HCT116 (cell line): ENCODE results near the gene NMNAT3.

Source experiments
- CEBPB ChIP-seq: IDR thresholded peaks from 2 replicates; pipeline ENCODE4 v1.6.1; 2012; ENCODE audit warnings: low read depth
- ELF1 ChIP-seq: IDR thresholded peaks from 2 replicates; pipeline ENCODE4 v1.6.1; 2012; ENCODE audit warnings: low read depth, borderline replicate concordance
- EZH2 ChIP-seq: fragments of 200-600 bp; sonication (generic); IDR thresholded peaks from 2 replicates; pipeline ENCODE4 v1.6.1; 2017; ENCODE audit warnings: antibody characterized with exemption, mixed run types
- FOSL1 ChIP-seq: IDR thresholded peaks from 2 replicates; pipeline ENCODE4 v1.6.1; 2012; ENCODE audit warnings: low read depth
- POLR2A ChIP-seq: IDR thresholded peaks from 2 replicates; pipeline ENCODE4 v1.7.0; 2011; ENCODE audit warnings: borderline replicate concordance; ENCODE audit not compliant: insufficient read depth, insufficient read length; ENCODE audit errors: extremely low read depth
- POLR2AphosphoS5 ChIP-seq: IDR thresholded peaks from 2 replicates; pipeline ENCODE4 v1.6.1; 2011; ENCODE audit warnings: mild to moderate bottlenecking, low read depth, low read length, moderate library complexity
- RAD21 ChIP-seq: IDR thresholded peaks from 2 replicates; pipeline ENCODE4 v1.6.1; 2012; ENCODE audit warnings: low read depth, mild to moderate bottlenecking
- SIN3A ChIP-seq: IDR thresholded peaks from 2 replicates; pipeline ENCODE4 v1.6.1; 2012; ENCODE audit warnings: low read depth
- SP1 ChIP-seq: IDR thresholded peaks from 2 replicates; pipeline ENCODE4 v1.6.1; 2012; ENCODE audit warnings: low read depth
- TCF7L2 ChIP-seq: IDR thresholded peaks from 2 replicates; pipeline ENCODE4 v1.7.0; 2011; ENCODE audit warnings: borderline replicate concordance, inconsistent platforms; ENCODE audit not compliant: insufficient read depth, insufficient read length; ENCODE audit errors: extremely low read depth
- TF ChIP-seq, protein P1 (sequence below): IDR thresholded peaks from 2 replicates; pipeline ENCODE4 v1.6.1; 2012; ENCODE audit warnings: low read depth
- TF ChIP-seq, protein P2 (sequence below), 3 experiments: fragments of 200-600 bp in 1 of 3; sonication (generic) in 1 of 3; IDR thresholded peaks in 2 of 3; conservative IDR thresholded peaks in 1 of 3; 2 replicates each; pipeline ENCODE4 v1.5.1; 2012 to 2017; ENCODE audit warnings: low read depth in 2 of 3, low read length in 2 of 3, antibody characterized with exemption in 1 of 3, borderline replicate concordance in 1 of 3, control low read depth in 1 of 3, mild to moderate bottlenecking in 1 of 3, mixed read lengths in 1 of 3, mixed run types in 1 of 3, moderate library complexity in 1 of 3; ENCODE audit not compliant: insufficient read depth in 1 of 3

DNA sequence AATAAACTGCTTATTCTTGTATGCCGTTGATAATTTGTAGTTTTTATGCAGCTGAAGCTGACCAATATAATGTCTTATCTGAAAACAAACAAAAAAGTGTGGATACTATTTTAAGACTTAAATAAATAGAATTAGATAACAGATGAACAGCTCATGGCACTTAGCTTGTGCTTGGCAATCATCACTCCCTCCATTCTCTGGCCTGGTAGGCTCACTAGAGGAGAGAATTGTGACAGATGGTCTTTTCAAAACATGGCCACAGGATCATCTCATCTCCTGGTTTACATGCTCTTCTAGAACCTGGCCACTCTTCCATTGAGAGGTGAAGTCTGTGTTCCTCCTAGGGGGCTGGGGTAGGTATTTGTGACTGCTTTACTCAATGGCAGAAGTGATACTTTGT, 79.8 kb downstream of the NMNAT3 start:
- TF ChIP-seq EZH2 (no peak), POLR2A (no peak), RAD21 (no peak), CEBPB (no peak), FOSL1 (no peak), SP1 (no peak), SIN3A (no peak), TCF7L2 (no peak), POLR2AphosphoS5 (no peak), ELF1 (no peak)
- TF ChIP-seq, protein P1, sequence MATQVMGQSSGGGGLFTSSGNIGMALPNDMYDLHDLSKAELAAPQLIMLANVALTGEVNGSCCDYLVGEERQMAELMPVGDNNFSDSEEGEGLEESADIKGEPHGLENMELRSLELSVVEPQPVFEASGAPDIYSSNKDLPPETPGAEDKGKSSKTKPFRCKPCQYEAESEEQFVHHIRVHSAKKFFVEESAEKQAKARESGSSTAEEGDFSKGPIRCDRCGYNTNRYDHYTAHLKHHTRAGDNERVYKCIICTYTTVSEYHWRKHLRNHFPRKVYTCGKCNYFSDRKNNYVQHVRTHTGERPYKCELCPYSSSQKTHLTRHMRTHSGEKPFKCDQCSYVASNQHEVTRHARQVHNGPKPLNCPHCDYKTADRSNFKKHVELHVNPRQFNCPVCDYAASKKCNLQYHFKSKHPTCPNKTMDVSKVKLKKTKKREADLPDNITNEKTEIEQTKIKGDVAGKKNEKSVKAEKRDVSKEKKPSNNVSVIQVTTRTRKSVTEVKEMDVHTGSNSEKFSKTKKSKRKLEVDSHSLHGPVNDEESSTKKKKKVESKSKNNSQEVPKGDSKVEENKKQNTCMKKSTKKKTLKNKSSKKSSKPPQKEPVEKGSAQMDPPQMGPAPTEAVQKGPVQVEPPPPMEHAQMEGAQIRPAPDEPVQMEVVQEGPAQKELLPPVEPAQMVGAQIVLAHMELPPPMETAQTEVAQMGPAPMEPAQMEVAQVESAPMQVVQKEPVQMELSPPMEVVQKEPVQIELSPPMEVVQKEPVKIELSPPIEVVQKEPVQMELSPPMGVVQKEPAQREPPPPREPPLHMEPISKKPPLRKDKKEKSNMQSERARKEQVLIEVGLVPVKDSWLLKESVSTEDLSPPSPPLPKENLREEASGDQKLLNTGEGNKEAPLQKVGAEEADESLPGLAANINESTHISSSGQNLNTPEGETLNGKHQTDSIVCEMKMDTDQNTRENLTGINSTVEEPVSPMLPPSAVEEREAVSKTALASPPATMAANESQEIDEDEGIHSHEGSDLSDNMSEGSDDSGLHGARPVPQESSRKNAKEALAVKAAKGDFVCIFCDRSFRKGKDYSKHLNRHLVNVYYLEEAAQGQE, result no peak
- TF ChIP-seq, protein P2, sequence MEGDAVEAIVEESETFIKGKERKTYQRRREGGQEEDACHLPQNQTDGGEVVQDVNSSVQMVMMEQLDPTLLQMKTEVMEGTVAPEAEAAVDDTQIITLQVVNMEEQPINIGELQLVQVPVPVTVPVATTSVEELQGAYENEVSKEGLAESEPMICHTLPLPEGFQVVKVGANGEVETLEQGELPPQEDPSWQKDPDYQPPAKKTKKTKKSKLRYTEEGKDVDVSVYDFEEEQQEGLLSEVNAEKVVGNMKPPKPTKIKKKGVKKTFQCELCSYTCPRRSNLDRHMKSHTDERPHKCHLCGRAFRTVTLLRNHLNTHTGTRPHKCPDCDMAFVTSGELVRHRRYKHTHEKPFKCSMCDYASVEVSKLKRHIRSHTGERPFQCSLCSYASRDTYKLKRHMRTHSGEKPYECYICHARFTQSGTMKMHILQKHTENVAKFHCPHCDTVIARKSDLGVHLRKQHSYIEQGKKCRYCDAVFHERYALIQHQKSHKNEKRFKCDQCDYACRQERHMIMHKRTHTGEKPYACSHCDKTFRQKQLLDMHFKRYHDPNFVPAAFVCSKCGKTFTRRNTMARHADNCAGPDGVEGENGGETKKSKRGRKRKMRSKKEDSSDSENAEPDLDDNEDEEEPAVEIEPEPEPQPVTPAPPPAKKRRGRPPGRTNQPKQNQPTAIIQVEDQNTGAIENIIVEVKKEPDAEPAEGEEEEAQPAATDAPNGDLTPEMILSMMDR (IDR thresholded peaks at IDR 0.05 in 2 of 3, conservative IDR thresholded peaks at IDR 0.05 in 1 of 3; ENCODE audit: borderline replicate concordance in 1 of 3, insufficient read depth in 1 of 3, low read depth in 2 of 3, low read length in 2 of 3), result no peak
